Testis (tissue), 3 donors: ENCODE measurements around the gene POC5. TPM values are rescaled to one million over a fixed set of nuclear protein-coding genes. Genes with fewer than 3 reads are reported as not detected.

Experiments used
- DNase-seq: peaks from one replicate; pipeline ENCODE4 v3.0.0-alpha.2; 2019
- H3K27ac ChIP-seq, 2 donors: fragments of 200-600 bp; sonication (generic); one replicate each; pipeline ENCODE4 v1.5.1; 2019
- H3K27me3 ChIP-seq: fragments of 200-600 bp; sonication (generic); one replicate; pipeline ENCODE4 v1.5.1; 2019
- H3K36me3 ChIP-seq: fragments of 200-600 bp; sonication (generic); one replicate; pipeline ENCODE4 v1.5.1; 2017; ENCODE audit warnings: low read depth; ENCODE audit errors: missing control alignments
- H3K4me1 ChIP-seq: fragments of 200-600 bp; sonication (generic); one replicate; pipeline ENCODE4 v1.5.1; 2019
- H3K4me3 ChIP-seq, 2 donors: fragments of 200-600 bp; sonication (generic); one replicate each; pipeline ENCODE4 v1.5.1; 2017 to 2019
- H3K9me3 ChIP-seq: fragments of 200-600 bp; sonication (generic); one replicate; pipeline ENCODE4 v1.5.1; 2017
- POLR2A ChIP-seq: fragments of 450-650 bp; IDR thresholded peaks from one replicate; pipeline ENCODE4 v1.6.1; 2017; ENCODE audit warnings: antibody characterized with exemption, mild to moderate bottlenecking, moderate library complexity
- intact Hi-C: fragments of 100-400 bp; cut with DNase I; formaldehyde crosslinking; loops from one replicate; pipeline ENCODE4 v1.15.1; 2023; ENCODE audit warnings: low total_unique reads
- polyA plus RNA-seq: library from polyadenylated mRNA; stranded (reverse); fragments of 350-450 nt; fragmentation: Illumina TruSeq; extraction: RNeasy Lipid Tissue Mini Kit (QIAGEN cat#74804); gene quantifications from one replicate; pipeline ENCODE4 v1.2.3, GENCODE V29; 2014; ENCODE audit warnings: low read depth, low replicate concordance; ENCODE audit not compliant: insufficient read depth
- small RNA-seq, 2 donors: library from RNA; depleted of rRNA; stranded (forward); fragments of <200 nt; gene quantifications; one replicate each; pipeline ENCODE3, GENCODE V24; 2016
- total RNA-seq, 2 donors: library from RNA; depleted of rRNA; stranded (reverse); fragments of >200 nt; gene quantifications; one replicate each; pipeline ENCODE4 v1.2.3, GENCODE V29; 2016
- TF ChIP-seq, protein P1 (sequence below), 3 experiments: fragments of 450-650 bp in 2 of 3; fragments of 200-600 bp in 1 of 3; sonication (generic) in 1 of 3; IDR thresholded peaks; one replicate each; pipeline ENCODE4 v1.5.1; 2016 to 2019; ENCODE audit warnings: antibody characterized with exemption in 3 of 3, mild to moderate bottlenecking in 2 of 3, moderate library complexity in 1 of 3

The POC5 gene
- total and polyA plus RNA-seq, 3 donors from 2014 or later = 30.2 to 34.9 (median 30.8) TPM

DNA sequence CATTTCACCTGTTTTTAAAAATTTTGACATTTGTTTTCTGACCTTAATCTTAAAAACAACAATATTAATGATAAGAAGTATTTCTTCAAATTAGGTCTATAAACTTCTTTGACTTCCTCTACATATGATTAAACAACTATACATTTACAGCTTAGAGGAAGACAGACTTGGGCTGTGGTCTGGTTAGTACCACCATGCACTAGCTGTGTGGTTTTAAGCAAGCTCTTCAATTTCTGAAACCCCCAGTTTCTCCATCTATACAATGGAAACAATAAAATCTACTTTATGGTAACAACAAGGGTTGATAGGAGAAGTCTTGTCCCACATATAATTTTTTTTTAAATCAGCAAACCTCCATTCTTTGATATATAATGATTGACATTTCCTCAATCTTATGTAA is 90.3 kb downstream of the POC5 start:
- Histone ChIP-seq H3K4me3 (no peak overlapping the region), H3K9me3 (no peaks in the 10 kb centered on the region)
- no peak for TF ChIP-seq POLR2A
- TF ChIP-seq, protein P1, sequence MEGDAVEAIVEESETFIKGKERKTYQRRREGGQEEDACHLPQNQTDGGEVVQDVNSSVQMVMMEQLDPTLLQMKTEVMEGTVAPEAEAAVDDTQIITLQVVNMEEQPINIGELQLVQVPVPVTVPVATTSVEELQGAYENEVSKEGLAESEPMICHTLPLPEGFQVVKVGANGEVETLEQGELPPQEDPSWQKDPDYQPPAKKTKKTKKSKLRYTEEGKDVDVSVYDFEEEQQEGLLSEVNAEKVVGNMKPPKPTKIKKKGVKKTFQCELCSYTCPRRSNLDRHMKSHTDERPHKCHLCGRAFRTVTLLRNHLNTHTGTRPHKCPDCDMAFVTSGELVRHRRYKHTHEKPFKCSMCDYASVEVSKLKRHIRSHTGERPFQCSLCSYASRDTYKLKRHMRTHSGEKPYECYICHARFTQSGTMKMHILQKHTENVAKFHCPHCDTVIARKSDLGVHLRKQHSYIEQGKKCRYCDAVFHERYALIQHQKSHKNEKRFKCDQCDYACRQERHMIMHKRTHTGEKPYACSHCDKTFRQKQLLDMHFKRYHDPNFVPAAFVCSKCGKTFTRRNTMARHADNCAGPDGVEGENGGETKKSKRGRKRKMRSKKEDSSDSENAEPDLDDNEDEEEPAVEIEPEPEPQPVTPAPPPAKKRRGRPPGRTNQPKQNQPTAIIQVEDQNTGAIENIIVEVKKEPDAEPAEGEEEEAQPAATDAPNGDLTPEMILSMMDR (IDR thresholded peaks at IDR 0.05) = no peak

More for the DNA sequence above, 90.3 kb downstream of the POC5 start:
- H3K4me1 ChIP-seq = no peaks in the 10 kb centered on the region
- DNase-seq = no peak
- H3K27ac ChIP-seq = no peak overlapping the region
- H3K36me3 ChIP-seq = no peaks in the 10 kb centered on the region
- H3K27me3 ChIP-seq = no peaks in the 10 kb centered on the region
- intact Hi-C loops = no loop called here

Small RNA genes within 50 kb of the gene (small RNA-seq; reads per million reads assigned to genes)
- gene RNU6-680P = 0 reads per million in 2 donors

Other genes starting within 250 kb of the POC5 start
- gene CERT1, start 205.8 kb downstream of the POC5 start, total RNA-seq = 10 to 100 TPM; 45.0 to 61.3 TPM
- 51.3 TPM for gene CERT1, start 205.8 kb downstream of the POC5 start, polyA plus RNA-seq
- gene POLK, start 205.5 kb downstream of the POC5 start, total RNA-seq = 10 to 100 TPM; 41.0 to 56.7 TPM
- gene POLK, start 205.5 kb downstream of the POC5 start, polyA plus RNA-seq = 23.3 TPM
- 1 to 10 TPM; 1.3 to 8.1 TPM for gene ANKDD1B, start 106.0 kb downstream of the POC5 start, total RNA-seq
- 1.2 TPM for gene ANKDD1B, start 106.0 kb downstream of the POC5 start, polyA plus RNA-seq